OCI-LY3 (cell line): ENCODE results near the gene DHX9.

ENCODE experiments used
- EZH2phosphoT487 ChIP-seq: fragments of 200-600 bp; shearing (Covaris generic); IDR thresholded peaks from 2 replicates; pipeline ENCODE4 v1.6.1; 2018; ENCODE audit warnings: antibody characterized with exemption, mixed run types, low read depth
- TF ChIP-seq, protein P1 (sequence below): fragments of 200-600, 300-600 bp; sonication (generic); IDR thresholded peaks from 2 replicates; pipeline ENCODE4 v1.5.1; 2014; ENCODE audit warnings: antibody characterized with exemption, low read length, low read depth

DNA sequence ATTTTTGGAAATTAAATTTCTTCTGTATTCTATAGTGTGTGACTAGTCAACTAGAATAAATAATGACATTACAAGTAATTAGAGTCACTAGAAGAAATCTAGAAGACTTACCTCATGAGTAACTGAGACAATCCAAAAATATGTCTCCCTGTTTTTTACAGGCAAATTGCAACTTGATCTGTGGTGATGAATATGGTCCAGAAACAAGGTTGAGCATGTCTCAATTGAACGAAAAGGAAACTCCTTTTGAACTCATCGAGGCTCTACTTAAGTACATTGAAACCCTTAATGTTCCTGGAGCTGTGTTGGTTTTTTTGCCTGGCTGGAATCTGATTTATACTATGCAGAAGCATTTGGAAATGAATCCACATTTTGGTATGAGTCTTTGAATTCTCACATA, 36.7 kb downstream of the DHX9 start:
- TF ChIP-seq, protein P1, sequence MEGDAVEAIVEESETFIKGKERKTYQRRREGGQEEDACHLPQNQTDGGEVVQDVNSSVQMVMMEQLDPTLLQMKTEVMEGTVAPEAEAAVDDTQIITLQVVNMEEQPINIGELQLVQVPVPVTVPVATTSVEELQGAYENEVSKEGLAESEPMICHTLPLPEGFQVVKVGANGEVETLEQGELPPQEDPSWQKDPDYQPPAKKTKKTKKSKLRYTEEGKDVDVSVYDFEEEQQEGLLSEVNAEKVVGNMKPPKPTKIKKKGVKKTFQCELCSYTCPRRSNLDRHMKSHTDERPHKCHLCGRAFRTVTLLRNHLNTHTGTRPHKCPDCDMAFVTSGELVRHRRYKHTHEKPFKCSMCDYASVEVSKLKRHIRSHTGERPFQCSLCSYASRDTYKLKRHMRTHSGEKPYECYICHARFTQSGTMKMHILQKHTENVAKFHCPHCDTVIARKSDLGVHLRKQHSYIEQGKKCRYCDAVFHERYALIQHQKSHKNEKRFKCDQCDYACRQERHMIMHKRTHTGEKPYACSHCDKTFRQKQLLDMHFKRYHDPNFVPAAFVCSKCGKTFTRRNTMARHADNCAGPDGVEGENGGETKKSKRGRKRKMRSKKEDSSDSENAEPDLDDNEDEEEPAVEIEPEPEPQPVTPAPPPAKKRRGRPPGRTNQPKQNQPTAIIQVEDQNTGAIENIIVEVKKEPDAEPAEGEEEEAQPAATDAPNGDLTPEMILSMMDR, result no peak
- TF ChIP-seq EZH2phosphoT487, result no peak
